ENCODE results near the gene UIMC1. TPM values are rescaled to one million over a fixed set of nuclear protein-coding genes. Genes with fewer than 3 reads are reported as not detected.

UIMC1 gene
- polyA plus RNA-seq, 10 donors: 21.8 to 39.2 (median 29.0) TPM

Other genes with a start within 250 kb of the UIMC1 start
- 1 to 10 TPM in 8 of 10 donors, under 1 TPM in 2; 0.84 to 2.0 (median 1.3) TPM for gene UNC5A, start 196.2 kb downstream of the UIMC1 start, polyA plus RNA-seq (ENCODE audit: insufficient read length in 10 of 10)
- gene HK3, start 107.4 kb downstream of the UIMC1 start, polyA plus RNA-seq (ENCODE audit: insufficient read length in 10 of 10): 1 to 10 TPM in 6 of 10 donors, under 1 TPM in 4; 0.41 to 2.6 (median 1.1) TPM
- gene ZNF346, start 15.9 kb upstream of the UIMC1 start, polyA plus RNA-seq (ENCODE audit: insufficient read length in 10 of 10): 10 to 100 TPM; 10.8 to 19.0 (median 14.2) TPM
- gene FGFR4, start 80.1 kb upstream of the UIMC1 start, polyA plus RNA-seq (ENCODE audit: insufficient read length in 10 of 10): 100 to 1,000 TPM; 120 to 189 (median 137) TPM
- 10 to 100 TPM; 35.1 to 49.7 (median 42.5) TPM for gene NSD1, start 127.0 kb upstream of the UIMC1 start, polyA plus RNA-seq (ENCODE audit: insufficient read length in 10 of 10)

All from muscle of back (tissue), 10 donors.